PC-9 (cell line): Measurements from ENCODE around the gene LANCL1.

ENCODE experiments used
- EZH2 ChIP-seq: fragments of 200-600 bp; sonication (generic); IDR thresholded peaks from 2 replicates; pipeline ENCODE4 v1.8.0; 2017; ENCODE audit warnings: antibody characterized with exemption, low read depth
- TF ChIP-seq, protein P1 (sequence below): fragments of 200-600 bp; sonication (generic); conservative IDR thresholded peaks from 2 replicates; pipeline ENCODE4 v1.6.1; 2017; ENCODE audit warnings: mixed run types, antibody characterized with exemption, mild to moderate bottlenecking, moderate library complexity

DNA sequence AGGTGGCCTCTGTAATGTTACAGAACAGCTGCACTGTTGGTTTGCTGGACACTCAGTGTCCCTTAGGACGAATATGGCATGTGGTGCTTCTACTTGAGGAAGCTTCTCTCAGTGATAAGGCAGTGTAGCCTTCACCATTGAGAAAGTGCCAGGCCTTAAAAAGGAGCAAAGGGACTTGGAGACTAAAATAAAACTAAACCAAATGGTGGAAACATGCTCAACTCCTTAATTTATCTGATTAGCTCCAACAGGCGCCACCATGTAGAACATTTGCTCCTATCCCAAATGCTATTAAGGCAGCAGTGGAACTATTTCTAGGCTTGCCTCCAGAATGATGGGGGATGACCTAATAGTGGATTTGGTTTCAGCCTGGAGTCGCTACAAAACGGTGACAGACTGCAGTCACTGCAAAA is 84.1 kb downstream of the LANCL1 start:
- TF ChIP-seq, protein P1, sequence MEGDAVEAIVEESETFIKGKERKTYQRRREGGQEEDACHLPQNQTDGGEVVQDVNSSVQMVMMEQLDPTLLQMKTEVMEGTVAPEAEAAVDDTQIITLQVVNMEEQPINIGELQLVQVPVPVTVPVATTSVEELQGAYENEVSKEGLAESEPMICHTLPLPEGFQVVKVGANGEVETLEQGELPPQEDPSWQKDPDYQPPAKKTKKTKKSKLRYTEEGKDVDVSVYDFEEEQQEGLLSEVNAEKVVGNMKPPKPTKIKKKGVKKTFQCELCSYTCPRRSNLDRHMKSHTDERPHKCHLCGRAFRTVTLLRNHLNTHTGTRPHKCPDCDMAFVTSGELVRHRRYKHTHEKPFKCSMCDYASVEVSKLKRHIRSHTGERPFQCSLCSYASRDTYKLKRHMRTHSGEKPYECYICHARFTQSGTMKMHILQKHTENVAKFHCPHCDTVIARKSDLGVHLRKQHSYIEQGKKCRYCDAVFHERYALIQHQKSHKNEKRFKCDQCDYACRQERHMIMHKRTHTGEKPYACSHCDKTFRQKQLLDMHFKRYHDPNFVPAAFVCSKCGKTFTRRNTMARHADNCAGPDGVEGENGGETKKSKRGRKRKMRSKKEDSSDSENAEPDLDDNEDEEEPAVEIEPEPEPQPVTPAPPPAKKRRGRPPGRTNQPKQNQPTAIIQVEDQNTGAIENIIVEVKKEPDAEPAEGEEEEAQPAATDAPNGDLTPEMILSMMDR: no peak
- TF ChIP-seq EZH2: no peak
